ENCODE measurements around the gene PTH1R.
"Not testable (repeated sequence)": the region's sequence is repeated elsewhere in the genome, so short reads cannot be mapped to it uniquely, and the experiment has no call there.

Gene PTH1R

DNA sequence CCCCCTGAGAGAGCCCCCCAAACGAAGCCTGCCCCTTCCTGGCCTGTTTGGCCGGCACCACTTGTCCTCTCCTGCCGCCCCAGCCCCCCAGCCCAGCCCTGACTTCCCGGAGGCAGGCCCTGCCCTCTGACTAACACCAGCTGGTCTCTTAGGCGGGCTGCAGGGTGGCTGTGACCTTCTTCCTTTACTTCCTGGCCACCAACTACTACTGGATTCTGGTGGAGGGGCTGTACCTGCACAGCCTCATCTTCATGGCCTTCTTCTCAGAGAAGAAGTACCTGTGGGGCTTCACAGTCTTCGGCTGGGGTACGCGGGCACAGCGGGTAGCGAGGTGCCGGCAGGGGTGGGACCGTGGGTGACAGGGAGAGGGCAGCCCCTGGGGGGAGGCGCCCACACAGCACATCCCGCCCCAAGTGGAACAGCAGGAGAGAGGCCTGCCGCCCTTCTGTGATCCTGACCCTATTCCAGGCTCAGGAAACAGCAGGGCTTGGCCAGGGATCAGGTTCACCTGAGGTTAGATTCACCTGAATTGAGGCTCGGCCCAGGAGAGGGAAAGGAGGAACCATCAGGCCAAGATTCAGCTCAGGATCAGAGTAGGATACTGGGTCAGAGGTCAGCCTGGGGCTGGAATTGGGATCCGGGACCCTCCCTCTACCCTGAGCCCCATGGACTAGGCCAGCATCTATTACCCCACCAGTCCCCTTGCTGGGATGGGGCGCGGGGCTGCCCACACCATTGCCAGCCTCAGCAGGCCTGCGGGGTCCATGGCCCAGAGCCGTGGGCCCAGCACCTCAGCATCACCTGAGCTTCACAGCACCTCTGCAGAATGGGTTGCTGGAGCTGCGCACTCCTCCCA is 21.9 kb downstream of the PTH1R start:
- DNase-seq: no peak

GRCh38 chr3:46900007-46900292 is 22.4 kb downstream of the PTH1R start:
- DNase-seq: no peak

GRCh38 chr3:46900356-46900755 is 22.8 kb downstream of the PTH1R start:
- DNase-seq: no peak

DNA sequence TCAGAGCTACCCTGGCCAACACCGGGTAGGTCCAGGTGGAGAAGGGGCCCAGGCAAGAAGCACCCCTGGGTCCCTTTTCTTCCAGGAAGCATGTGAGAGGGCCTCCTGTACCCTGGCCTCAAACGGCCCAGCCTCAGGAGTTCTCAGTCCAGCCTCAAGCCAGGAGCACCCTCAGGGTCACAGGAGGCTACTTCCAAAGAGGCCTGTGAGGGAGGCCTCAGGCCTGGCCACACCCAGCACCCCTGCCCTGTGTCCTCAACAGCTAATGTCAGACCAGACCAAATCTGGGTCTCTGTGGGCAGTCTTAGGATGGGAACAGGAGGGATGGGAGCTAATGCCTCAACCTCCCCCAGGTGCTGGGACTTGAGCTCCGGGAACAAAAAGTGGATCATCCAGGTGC is 23.5 kb downstream of the PTH1R start:
- no peak for DNase-seq

GRCh38 chr3:46901591-46902187 is 24.2 kb downstream of the PTH1R start:
- DNase-seq: no peak

- no peak for DNase-seq
These were observed 24.7 kb downstream of the PTH1R start for GRCh38 chr3:46902188-46902631.

DNA sequence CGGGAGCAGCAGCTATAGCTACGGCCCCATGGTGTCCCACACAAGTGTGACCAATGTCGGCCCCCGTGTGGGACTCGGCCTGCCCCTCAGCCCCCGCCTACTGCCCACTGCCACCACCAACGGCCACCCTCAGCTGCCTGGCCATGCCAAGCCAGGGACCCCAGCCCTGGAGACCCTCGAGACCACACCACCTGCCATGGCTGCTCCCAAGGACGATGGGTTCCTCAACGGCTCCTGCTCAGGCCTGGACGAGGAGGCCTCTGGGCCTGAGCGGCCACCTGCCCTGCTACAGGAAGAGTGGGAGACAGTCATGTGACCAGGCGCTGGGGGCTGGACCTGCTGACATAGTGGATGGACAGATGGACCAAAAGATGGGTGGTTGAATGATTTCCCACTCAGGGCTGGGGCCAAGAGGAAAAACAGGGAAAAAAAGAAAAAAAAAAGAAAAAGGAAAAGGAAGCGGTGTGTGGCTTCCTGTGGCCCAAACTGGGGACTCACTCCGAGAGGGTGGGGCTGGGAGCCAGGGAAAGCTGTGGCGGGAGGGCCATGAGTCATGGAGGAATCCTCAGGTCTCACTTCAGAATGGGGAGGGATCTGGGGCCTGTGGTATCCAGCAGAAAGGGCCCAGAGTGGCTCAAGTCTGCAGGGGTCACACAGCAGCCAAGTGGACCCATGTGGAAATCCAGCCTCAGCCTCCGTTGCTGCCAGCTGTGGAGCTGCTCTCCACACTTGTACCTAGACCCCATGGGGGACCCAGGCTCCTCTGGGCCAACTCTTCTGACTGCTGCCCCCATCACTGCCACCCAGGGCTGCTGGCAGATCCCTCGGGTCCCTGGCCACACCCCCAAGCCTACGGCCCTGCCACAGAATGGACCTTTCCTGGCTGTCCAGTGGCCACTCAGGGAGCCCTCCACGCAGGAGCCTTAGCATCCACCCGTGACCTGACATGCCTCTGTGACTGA is 26.1 kb downstream of the PTH1R start:
- DNase-seq: no peak

DNA sequence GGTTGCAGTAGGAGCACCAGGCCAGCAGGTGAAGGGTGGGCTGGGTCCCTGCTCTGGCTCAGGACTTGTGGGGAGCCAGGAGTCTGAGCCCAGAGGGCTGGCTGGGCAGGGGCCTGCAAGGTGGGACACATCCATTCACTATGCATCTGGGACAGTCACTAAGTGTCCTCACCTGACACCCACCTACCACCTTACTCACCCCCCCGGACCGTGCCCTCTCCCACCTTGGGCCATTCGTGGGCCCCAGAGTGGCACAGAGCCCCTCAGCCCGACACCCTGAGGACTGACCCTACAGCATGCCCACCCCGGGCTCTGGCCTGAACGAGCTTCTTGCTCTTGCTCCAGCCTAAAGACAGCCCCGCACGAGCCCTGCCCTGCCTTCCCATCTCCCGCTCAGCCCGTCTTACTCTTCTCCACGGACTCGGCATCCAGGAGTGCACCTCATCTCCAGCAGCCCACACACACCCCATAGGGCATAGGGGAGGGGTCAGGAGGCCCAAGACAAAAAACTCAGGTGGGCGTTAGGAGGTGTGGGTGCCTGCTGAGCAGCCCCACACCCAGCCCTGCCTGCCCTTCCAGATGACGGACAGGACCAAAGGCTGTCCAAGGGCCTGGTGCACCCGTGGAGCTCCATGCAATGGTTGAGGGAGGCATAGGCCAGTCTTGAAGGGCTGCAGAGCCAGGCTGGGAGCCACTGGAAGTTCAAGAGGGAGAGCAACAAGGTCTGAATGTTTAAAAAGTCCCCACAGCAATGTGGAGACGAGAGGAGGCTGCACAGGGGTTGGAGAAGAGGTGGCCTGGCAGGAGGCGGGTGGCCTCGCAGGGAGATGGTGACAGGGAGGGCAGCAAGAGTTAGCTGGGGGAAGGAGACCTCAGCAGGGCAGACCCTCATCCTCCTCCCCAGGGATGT is 27.0 kb downstream of the PTH1R start:
- DNase-seq: no peak

GRCh38 chr3:46905213-46905560 is 27.7 kb downstream of the PTH1R start:
- DNase-seq: no peak

DNA sequence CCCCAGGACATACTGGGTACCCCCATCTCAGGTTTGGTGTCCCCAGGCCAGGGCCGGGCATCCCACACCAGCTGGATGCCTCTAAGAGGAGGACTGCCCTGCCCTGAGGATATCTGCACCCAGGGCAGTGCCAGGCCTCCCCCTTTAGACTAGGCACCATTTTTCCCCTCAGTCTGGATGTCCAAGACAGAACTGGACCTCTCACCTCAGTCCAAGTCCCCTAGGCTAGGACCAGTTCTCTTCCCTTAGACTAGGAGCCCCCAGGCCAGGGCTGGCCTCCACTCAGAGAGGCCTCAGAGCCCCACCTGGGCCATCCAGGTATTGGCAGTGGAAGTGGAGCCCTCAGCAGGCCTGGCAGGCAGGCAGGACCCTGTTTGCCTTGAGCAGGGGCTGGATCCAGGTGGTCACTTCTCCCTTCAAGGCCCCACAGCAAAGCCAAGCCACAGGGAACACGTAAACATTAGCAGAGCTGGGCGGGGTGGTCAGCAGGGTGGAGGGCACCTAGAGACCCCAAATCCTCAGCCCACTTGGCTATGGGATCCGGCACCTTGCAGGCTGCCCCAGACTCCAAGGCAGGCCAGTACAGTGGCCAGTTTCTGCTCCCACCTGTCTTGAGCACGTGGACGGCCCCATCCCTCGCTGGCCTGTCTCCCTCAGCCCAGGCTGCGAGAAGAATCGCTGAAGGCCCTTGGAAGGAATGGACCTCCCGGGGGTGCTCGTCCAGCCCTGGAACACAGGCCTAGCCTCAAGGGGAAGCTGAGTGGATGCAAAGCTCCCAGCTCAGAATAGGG is 28.3 kb downstream of the PTH1R start:
- DNase-seq: no peak

DNA sequence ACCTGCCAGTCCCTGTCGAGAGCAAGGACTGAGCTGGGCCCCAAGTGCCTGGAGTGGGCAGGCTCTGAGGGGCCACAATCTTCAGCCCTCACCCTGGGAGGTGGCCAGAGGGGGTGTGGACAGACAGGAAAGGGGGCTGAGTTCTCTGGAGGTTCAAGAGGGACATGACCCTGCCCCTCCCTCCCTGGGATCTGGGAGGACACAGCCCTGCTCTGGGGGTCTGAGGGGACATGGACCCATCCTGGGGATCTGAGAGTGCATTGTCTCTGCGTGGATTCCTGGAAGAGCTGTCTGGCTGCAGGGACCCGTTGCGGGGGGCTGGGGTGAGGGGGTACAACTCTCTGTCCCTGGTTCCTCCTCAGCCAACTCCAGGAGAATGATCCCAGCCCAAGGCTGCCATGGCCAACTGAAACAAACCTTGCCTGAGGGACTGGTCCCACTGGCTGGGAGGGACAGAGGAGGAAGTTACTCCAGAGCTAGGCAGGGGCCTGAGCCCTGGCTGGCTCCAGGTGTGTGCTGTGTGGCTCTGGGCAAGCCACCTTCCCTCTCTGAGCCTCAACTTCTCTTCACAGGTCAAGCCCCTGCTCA is 29.0 kb downstream of the PTH1R start:
- DNase-seq: no peak

GRCh38 chr3:46907271-46907670 is 29.8 kb downstream of the PTH1R start:
- DNase-seq: no peak

DNA sequence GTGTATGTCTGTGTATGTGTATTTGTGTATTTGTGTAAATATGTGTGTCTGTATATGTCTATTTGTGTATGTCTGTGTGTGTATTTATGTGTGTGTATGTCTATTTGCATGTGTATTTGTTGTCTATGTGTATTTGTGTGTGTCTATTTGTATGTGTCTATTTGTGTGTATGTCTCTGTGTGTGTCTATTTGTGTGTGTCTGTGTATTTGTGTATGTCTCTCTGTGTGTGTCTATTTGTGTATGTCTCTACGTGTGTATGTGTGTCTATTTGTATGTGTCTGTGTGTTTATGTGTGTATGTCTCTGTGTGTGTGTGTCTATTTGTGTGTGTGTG is 30.4 kb downstream of the PTH1R start:
- no peak for DNase-seq

DNA sequence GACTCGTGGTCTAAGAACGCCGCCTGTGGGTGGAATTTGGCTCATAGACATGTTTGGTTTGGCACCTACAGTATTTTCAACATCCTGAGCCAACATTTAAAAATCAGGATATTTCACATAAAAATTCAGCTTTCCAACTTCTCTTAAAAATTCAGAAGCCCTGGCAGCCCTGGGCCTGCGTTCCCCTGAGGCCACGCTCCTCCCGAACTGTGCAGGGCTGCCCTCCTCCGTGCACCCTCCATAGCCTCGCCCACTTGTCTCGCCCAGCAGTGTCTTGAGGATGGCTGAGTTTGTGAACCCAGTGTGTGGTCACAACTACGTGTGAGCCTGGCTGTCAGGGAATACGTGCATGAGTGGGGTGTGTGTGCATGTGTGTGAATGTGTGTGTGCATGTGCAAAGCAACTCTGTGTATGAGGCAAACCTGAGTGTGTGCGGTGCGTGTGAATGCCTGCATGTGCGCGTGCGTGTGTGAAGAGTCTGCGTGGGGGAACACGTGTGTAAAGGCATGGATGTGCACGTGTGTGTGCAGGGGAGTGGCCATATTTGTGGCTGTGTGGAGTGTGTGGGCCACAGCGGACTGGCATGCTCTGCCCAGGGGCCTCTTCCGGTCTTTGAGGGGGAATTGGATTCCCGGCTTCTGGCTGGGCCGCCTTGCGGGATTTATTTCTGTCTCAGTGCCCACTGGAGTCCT is 30.9 kb downstream of the PTH1R start:
- no peak for DNase-seq

DNA sequence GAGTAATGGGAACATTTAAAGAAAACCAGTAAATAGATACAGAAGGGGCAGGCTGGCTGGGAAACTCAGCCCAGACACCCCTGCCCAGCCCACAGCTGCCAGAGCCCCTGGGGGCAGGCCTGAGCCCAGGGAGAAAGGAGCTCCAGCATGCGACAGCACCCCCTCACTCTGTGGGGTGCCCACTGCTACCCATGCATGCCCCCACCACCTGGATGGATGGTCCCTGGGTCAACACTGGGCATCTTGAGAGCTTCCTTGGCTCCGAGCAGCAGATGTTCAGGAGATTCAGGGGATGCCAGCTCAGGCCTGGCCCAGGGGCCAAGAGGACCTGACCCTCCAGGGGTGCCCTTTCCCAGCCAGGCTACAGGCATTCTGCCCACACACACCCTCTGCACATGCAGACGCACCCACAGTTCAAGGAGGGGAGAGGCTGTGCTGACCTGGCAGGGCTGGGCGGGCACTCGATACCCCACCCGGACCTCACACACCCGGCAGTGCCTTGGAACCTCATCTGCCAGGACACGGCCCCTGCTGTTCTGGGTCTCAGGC is 31.5 kb downstream of the PTH1R start:
- no peak for DNase-seq

- peak; percentile 79 to 81 for DNase-seq
These were observed 32.1 kb downstream of the PTH1R start for GRCh38 chr3:46909535-46910161.

GRCh38 chr3:46910166-46910760 is 32.7 kb downstream of the PTH1R start:
- DNase-seq: no peak

- not testable (repeated sequence) for DNase-seq
These were observed 33.4 kb downstream of the PTH1R start for GRCh38 chr3:46910914-46911313.

- DNase-seq: no peak
These were observed 35.5 kb downstream of the PTH1R start for GRCh38 chr3:46912986-46913385.

GRCh38 chr3:46913644-46914043 is 36.1 kb downstream of the PTH1R start:
- DNase-seq: no peak
